ENCODE measurements around the gene VKORC1.

DNA sequence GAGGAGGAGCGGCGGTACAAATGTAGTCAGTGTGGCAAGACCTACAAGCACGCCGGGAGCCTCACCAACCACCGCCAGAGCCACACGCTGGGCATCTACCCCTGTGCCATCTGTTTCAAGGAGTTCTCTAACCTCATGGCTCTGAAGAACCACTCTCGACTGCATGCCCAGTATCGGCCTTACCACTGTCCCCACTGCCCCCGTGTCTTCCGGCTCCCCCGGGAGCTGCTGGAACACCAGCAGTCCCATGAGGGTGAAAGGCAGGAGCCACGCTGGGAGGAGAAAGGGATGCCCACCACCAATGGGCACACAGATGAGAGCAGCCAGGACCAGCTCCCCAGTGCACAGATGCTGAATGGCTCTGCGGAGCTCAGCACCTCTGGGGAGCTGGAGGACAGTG is 17.6 kb downstream of the VKORC1 start:
- no peak for TF ChIP-seq POLR2A (IDR thresholded peaks at IDR 0.05; ENCODE audit: borderline replicate concordance, extremely low read depth, insufficient read depth, insufficient read length)
- TF ChIP-seq EZH2 (IDR thresholded peaks at IDR 0.05): no peak
- TF ChIP-seq, protein P1, sequence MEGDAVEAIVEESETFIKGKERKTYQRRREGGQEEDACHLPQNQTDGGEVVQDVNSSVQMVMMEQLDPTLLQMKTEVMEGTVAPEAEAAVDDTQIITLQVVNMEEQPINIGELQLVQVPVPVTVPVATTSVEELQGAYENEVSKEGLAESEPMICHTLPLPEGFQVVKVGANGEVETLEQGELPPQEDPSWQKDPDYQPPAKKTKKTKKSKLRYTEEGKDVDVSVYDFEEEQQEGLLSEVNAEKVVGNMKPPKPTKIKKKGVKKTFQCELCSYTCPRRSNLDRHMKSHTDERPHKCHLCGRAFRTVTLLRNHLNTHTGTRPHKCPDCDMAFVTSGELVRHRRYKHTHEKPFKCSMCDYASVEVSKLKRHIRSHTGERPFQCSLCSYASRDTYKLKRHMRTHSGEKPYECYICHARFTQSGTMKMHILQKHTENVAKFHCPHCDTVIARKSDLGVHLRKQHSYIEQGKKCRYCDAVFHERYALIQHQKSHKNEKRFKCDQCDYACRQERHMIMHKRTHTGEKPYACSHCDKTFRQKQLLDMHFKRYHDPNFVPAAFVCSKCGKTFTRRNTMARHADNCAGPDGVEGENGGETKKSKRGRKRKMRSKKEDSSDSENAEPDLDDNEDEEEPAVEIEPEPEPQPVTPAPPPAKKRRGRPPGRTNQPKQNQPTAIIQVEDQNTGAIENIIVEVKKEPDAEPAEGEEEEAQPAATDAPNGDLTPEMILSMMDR (IDR thresholded peaks at IDR 0.05 in 2 of 3, conservative IDR thresholded peaks at IDR 0.05 in 1 of 3; ENCODE audit: borderline replicate concordance in 1 of 3, insufficient read depth in 1 of 3, low read depth in 2 of 3, low read length in 2 of 3): no peak
- TF ChIP-seq POLR2AphosphoS5 (IDR thresholded peaks at IDR 0.05; ENCODE audit: low read depth, low read length): no peak
- no peak for TF ChIP-seq RAD21 (IDR thresholded peaks at IDR 0.05; ENCODE audit: low read depth)

Measured in HCT116 (cell line).